NCI-H82 treated with DMSO at 0.1 percent for 48 hours (cell line): Measurements from ENCODE around the gene CROCC2.

Experiments used
- DNase-seq: peaks from one replicate; lab custom pipeline; 2025; ENCODE audit not compliant: unreplicated experiment; lab: John Stamatoyannopoulos, UW

The CROCC2 gene

DNA sequence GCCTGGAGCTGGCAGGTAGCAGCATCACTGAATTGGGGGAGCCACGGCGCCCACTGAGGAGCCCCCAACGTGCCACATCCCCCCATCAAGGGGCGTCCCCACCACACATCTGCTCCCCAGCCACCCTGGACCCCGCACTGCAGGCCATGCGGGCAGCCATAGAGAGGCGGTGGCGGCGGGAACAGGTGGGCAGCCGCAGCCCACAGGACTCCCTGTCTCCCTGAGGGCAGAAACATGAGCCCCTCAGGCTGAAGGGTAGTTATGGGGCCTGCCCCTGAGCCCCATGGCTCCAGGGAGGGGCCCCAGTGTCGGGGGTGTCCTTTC is 26.6 kb downstream of the CROCC2 start:
- DNase-seq = no peak

DNA sequence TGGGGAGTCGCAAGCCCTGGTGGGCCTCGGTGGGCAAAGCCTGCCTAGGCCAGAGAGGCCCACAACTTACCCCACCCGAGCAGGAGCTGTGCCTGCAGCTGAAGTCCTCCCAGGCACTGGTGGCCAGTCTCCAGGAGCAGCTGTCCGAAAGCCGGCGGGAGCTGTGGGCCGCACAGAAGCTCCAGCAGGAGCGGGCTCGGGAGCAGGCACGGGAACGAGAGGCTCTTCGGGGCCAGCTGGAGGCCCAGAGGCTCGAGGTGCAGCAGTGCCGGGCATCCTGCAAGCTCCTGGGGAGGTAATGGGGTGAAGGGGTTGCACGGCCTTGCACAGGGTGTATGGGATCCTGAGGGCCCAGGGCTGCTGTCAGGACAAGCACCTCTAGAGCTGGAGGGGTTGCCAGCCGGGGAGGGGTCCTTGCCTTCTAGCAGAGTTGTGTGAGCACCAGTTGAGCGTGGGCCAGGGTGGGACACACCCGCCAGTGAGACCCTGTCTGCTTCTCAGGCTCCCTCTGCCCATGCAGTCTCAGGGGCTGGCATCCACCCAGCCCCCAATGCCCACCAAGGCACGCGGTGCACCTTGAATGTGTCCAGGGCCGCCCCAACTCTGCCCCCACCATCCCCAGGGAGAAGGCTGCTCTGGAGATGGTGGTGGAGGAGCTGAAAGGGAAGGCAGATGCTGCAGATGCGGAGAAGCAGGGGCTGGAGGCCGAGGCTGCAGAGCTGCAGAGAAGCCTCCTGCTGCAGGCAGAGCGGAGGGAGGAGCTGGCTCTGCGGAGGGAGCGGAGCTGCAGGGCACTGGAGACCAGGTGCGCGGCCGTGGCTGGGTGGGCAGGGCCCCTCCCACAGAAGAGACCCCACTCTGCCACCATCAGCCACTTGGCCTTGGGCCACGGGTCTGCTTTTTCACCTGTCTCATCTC is 27.2 kb downstream of the CROCC2 start:
- no peak for DNase-seq

DNA sequence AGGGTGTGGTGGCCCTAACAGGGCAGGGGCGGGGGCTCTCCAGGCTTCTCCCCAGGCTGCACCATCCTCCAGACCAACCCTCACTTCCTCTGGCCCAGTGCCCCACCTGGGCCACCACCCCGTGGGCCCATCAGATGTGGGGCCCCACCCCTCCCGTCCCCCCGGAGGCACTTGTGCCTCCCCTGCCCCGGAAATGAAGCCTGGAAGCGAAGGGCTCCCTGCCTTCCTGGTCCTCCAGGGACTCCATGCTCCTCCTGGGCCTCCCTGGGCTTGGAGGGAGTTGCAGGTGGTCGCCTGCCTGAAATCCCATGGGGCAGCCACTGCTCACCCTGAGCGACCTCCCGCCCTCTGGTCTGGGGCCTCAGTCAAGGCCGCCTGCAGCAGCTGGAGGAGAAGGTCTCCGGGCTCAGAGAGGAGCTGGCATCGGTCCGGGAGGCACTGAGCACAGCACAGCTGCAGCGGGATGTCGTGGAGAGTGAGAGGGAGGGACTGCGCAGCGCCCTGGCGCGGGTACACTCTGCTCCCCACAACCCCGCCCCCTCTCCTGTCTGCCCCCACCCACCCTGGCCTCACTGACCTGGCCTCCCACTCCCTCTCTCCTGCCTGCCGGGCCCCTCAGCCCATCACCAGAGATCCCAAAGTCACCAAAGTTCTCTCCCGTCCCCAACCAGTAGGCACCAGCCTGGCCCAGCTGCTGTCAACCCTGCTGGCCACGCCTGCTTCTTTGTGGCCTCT is 28.0 kb downstream of the CROCC2 start:
- DNase-seq = no peak

DNA sequence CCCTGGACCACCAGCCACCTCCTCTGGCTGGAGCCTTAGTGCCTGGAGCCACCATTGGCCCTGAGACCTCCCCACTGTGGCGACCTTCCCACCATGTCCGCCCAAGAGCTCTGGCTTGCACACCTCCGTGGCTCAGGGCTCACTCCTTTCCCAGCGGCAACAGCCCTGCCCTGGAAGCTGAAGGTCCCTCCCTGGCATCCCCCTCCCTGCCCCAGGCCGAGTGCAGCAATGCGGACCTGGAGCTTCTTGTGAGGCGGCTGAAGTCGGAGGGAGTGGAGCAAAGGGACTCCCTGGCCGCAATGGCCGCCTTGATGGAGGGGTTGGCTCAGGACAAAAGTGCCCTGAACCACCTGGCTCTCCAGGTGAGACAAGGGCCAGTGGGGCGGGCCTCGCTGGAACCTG is 28.6 kb downstream of the CROCC2 start:
- DNase-seq = no peak

DNA sequence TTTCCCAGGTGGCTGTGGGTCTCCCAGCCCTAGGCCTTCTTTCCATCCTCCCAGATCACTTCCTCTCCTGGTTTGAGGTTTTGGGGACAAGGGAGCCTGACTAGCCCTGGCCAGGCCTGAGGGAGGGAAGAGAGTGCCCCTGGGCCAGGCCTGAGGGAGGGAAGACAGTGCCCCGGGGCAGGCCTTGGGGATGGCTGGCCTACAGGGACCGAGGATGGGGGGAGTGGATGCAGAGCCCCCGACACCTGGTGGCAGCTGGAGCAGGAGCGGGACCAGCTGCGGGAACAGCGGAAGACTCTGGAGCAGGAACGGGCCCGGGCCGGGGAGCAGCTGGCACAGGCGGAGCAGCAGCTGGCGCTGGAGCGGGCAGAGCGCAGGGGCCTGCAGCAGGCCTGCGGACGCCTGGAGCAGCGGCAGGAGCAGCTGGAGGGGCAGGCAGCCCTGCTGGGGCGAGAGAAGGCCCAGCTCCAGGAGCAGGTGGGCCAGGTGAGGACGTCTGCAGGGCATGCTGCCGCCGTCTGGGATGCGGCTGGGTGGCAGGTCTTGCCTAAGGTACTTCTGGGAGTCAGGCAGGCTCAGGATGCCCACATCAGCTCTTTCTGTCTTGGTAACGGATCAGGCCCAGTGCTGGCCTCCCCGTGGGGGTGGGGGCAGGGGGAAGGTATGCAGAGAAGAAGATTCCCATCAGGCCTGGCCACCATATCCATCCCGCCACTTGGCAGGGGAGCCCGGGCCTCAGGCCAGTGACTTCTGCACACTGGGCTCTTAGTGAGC is 29.2 kb downstream of the CROCC2 start:
- DNase-seq = no peak

DNA sequence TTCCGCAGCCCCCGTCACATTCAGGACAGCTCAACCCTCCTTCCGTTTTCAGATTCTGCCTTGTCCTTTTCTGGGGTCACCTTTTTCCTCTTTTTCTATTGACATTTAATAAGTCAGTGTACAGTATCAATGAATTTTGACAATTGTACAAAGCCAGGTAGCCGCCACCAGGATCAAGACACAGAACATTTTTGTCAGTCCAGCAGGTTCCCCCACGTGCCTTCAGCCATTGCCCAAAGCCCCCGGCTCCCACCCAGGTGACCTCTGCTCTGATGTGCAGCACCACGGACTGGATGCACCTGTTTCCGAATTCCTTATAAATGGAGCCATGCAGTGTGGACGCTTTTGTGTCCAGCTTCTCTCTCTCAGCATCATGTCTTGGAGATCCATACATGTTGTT is 30.0 kb downstream of the CROCC2 start:
- no peak for DNase-seq

DNA sequence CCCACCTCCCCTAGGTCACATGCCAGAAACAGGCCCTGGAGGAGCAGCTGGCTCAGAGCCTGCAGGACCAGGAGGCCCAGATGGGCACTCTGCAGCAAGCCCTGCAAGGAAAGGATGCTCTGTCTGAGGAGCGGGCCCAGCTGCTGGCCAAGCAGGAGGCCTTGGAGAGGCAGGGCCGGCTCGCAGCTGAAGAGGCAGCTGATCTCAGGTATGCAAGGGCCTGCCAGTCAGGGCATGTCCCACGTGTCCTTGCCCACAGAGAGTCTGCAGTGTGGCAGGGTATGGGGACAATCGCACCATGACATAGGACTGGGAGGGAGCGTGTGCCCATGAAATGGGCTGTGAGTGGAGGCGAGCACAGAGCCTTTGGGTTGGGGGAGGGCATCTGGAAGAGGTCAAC is 39.9 kb downstream of the CROCC2 start:
- no peak for DNase-seq

DNA sequence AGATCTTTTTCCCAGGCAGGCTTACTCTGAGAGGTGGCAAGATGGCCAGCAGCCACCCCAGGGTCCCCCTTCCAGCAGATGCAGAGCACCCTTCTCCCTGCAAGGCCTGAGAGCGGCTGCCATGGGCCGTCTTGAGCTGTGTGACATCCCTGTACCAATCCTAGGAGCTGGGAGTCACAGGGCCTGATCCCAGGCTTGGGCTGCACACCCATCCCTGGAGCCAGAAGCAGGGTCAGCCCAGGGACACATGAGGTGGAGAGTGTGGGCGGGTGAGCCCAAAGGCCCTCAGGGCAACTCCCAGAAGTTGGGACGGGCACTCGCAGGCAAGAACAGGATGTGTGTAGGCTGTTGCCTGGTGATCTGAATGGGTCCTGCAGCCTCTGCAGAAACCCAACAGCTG is 40.5 kb downstream of the CROCC2 start:
- no peak for DNase-seq

DNA sequence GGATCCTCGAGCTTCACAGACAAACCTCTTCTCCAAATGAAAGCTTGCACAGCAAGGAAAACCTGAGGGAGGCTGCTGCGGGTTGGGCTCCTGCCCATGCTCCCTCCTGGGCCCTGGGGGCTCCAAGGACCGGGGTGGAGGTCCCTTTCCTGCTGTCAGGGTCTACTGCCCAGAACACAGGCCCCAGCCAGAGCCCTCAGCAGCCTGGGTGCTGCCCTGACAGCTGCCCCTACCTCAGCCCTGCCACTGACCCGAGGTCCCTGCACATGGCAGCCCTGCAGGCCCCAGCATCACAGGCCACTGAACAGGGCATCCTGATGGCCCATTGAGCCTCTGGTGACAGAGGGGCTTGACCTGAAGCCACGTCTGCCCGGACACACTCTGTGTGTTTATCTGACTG is 41.0 kb downstream of the CROCC2 start:
- no peak for DNase-seq

DNA sequence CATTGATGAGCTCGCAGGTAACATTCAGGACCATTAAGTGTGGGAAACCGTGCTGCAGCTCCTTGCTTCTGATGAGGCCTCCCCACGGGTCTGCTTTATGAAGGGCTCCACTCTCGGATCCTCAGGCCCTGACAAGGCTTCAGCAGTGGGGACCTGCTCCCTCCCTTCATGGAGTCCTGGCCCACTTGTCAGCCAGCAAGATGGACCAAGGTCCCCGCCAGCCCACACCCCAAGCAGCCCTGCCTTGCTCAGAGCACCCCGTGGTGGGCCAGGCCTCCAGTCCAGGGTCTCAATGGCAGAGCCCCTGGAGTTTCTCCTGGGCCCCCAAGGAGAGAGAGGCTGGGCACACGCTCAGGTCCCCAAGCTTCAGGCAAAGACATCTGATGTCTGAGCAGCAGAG is 41.5 kb downstream of the CROCC2 start:
- DNase-seq = no peak

DNA sequence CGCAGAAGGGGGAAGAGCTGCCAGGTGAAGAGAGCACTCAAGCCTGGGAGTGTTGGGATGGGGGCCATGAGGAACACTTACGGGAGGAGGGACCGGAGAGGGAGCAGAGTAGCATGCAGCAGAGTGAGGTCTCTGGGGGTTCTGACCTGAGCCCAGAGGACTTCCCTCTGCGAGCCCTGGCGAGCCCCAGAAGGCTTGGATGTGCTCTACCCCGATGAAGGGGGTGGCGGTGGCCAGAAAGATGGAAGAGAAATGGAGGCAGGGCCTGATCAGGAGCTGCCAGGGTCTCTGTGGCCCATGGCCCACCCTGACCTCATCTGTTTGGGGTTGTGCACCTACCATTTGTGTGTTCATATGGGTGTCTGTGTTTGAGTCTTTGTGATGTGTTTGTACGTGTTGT is 42.0 kb downstream of the CROCC2 start:
- DNase-seq = no peak

DNA sequence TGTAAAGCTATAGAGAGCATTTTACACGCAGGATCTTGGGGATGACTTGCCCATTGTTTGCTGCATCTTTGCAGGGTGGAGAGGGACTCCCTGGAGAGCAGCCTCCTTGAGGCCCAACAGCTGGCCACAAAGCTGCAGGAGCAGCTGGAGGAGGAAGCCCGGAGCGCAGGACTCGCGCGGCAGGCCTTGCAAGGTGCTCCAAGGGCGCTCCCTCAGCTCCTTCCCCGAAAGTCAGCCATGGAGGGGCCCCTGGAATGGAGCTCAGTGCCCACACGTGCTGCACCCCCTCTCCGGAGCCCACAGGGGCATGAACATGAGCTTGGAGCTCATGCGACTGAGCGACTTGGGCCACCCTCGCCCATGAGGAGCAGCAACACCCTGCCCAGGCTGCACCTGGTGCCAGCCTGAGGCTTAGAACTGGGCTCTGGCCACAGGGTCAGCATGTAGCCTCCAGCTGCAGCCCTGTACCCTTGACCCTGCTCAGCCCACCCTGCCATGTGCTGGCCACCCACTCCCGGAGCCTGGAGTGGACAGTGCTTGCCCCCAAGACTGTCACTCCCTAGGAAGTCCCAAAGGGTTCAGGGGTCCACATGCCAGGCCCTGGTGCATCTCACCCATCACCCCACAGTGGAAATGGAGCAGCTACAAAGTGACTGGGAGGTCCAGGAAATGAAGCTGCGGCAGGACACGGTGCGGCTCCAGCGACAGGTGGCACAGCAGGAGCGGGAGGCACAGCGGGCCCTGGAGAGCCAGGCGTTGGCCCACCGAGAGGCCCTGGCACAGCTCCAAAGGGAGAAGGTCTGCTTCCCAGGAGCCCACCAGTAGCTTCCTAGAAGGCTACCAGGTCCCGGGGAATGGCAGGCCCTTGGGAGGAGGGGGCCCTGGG is 43.0 kb downstream of the CROCC2 start:
- DNase-seq = no peak

DNA sequence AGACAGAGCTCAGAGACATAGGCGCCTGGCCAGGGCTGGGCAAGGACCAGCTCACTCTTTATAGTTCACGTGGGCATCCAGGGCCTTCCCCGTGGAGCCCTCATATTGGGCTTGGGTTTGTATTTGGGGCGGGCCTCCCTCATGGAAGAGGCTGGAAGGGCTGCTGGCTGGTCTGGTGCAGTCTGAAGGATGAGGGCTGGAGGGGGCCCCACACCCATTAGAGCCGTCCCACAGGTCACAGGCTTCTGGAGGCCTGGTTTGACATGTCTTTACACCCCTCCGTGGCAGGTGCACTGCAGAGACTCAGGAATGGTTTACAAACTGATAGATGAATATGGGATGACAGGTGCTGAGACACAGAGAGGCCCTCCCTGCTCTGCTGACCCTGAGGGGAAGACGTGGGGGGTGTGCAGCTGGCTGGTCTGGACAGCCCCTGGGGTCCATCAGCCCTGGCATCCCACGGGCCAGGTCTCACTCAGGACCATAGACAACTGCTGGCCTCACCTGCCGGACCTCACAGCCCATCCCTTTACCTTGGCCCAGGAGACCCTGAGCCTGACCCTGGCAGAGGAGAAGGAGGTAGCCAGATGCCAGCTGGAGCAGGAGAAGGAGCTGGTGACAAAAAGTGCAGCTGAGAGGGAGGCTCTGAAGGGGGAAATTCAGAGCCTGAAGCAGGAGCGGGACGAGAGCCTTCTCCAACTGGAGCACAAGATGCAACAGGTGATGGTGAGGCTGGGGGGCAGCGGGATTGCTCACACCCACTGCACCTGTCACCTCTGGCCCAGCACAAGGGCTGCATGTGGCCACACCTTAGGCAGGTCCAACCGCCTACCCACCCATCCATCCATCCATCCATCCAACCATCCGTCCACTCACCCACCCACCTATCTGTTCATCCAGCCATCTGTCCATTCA is 43.9 kb downstream of the CROCC2 start:
- DNase-seq = no peak

DNA sequence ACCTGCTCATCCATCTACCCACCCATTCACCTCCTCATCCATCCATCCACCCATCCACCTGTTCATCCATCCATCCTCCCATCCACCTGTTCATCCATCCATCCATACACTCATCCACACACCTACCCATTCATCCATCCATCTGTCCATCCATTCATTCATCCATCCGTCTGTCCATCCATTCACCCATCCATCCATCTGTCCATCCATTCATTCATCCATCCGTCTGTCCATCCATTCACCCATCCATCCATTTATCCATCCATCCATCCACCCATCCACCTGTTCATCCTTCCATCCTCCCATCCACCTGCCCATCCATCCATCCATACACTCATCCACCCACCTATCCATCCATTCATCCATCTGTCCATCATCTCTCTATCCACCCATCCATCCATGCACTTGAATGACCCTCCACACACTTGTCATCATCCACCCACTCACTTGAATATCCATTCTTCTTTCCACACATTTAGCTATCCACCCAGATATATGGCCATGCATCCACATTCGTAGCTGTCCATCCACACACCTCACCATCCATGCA is 45.0 kb downstream of the CROCC2 start:
- DNase-seq = no peak

DNA sequence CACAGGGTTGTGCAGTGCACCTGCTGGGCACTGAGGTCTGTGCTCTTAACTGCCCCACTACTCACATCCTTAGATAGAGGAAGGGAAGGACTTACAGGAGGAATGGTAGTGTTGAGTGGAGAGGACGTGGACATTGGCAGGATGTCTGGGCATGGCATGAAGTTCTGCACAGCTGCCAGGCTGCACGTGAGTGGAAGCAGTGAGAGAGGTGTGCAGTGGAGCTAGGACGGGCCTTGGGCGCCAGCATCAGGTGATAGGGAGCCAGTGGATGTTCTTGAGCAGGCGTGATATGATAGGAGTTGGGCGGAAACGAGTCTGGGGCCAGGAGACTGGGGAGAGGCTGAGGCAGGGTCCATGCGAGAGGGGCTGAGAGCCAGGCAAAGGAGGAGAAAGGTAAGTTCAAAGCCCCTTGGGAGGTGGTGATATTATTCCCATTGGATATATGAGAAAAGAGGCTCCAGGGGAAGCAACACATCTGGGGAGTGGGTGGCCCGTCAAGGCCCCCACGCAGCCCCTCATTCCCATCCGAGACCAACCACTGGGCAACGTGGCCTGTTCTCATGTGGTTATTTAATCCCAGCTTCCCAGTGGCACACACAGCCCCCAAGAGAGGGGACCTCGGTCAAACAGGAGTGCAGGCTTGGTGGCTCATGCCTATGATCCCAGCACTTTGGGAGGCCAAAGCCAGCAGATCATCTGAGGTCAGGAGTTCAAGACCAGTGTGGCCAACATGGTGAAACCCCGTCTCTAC is 46.5 kb downstream of the CROCC2 start:
- DNase-seq = no peak

DNA sequence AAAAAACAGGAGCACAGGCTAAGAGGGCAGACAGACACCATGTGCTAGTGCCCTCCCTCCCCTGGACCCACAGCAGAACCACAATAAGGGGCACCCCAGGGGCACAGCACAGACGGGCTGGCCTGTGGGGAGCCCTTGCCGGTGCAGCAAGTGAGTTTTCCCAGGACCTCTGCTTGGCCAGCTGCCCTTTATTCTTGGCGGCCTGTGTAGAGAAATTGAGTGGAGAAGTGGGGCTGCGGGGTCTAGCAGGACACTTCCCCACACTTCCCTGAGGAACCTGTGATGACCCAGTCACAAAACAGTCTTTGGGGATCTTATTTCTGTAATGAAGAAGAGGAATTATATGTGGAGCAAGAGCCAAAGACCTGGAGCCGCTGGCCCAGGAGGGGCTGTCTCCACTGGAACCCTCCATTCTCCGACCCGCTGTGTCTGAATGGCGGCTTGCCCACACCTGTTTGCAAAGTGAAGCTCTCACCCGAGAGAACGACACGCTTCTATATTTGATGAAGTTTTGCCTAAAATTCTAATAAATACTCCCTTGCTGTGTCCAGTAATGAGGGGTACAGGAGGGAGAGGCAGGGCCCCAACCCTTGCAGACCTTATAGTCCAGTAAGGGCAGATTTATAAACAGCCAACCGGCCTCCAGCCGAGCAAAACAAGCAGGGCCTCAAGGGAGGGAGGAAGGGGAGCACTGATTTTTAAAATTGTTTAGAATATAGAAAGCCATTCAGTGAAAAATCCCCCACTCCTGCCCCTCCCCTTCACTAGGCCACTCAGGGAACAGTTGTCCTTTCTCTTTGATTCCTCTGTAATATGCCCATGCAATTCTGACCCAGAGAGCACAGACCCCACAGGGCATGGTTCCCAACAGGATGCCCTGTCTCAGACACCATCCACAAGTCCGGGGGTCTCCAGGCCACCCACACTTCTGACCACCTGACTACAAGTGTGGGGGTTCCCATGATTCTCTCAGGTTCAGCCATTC is 47.6 kb downstream of the CROCC2 start:
- no peak for DNase-seq

DNA sequence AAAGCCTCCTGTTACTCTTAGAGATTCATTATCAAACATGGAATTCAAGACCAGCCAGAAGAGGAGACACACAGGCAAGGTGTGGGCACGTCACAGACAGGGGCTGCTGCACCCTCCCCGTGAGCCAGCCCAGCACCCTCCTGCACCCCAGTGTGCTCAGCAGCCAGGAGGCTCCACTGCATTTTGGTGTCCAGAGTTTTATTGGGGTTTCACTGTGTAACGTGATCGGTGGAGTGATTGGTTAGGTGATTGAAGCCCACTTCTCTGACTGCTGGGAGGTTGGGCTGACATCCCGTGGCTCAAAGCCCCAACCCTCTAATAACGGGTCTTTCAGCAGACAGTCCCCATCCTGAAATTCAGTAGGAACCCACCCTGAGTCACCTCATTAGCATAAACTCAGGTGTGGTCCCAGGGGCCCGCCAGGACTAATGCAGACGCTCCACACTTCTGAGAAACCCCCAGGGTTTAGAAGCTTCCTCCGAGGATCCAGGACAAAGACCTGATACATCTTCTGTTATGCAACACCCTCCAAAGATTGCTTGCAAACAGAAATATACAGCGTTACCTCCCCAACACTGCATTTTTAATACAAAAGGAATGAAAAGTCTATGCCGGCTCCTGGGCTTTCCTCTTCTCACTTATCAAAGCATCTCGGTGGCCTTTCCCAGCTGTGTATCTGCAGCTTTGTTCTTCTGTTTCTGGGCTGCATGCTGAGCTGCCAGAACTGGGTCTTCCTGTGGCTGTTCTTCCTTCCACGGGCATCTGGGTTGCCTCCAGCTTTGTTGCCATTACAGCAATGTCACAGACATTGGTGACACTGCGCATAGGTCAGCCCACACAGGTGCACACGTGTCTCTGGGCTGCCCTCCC is 48.5 kb downstream of the CROCC2 start:
- no peak for DNase-seq
